H9 (cell line): ENCODE measurements around the gene COX8A. TPM values are rescaled to one million over a fixed set of nuclear protein-coding genes. Genes with fewer than 3 reads are reported as not detected.

Source experiments
- DNase-seq: peaks from one replicate; pipeline ENCODE4 v3.0.0-alpha.2; 2017
- H2AFZ ChIP-seq: one replicate; pipeline ENCODE4 v1.6.1; 2013; ENCODE audit warnings: mild to moderate bottlenecking, low read length, control low read depth, moderate library complexity
- H2AK5ac ChIP-seq: 2 replicates; pipeline ENCODE4 v1.6.1; 2013; ENCODE audit warnings: low read length, control low read depth, mixed read lengths; ENCODE audit not compliant: insufficient read length
- H2BK120ac ChIP-seq: one replicate; pipeline ENCODE4 v1.6.1; 2013; ENCODE audit warnings: low read depth, mild to moderate bottlenecking, low read length, control low read depth, inconsistent platforms; ENCODE audit not compliant: poor library complexity, severe bottlenecking
- H2BK12ac ChIP-seq: 2 replicates; pipeline ENCODE4 v1.6.1; 2013; ENCODE audit warnings: low read length, control low read depth, mixed read lengths, low read depth; ENCODE audit not compliant: insufficient read length
- H2BK15ac ChIP-seq: 2 replicates; pipeline ENCODE4 v1.6.1; 2013; ENCODE audit warnings: low read depth, low read length, control low read depth
- H2BK20ac ChIP-seq: one replicate; pipeline ENCODE4 v1.6.1; 2013; ENCODE audit warnings: low read depth, mild to moderate bottlenecking, low read length, control low read depth, inconsistent platforms; ENCODE audit not compliant: poor library complexity, severe bottlenecking
- H2BK5ac ChIP-seq: 2 replicates; pipeline ENCODE4 v1.6.1; 2013; ENCODE audit warnings: low read length, control low read depth, mixed read lengths; ENCODE audit not compliant: insufficient read length
- H3K14ac ChIP-seq: 2 replicates; pipeline ENCODE4 v1.6.1; 2013; ENCODE audit warnings: low read length, control low read depth; ENCODE audit not compliant: insufficient read depth
- H3K18ac ChIP-seq: 2 replicates; pipeline ENCODE4 v1.6.1; 2013; ENCODE audit warnings: low read depth, mild to moderate bottlenecking, mixed read lengths, low read length, control low read depth; ENCODE audit not compliant: insufficient read length
- H3K23ac ChIP-seq: 2 replicates; pipeline ENCODE4 v1.6.1; 2013; ENCODE audit warnings: low read length, control low read depth, mixed read lengths, low read depth; ENCODE audit not compliant: insufficient read length
- H3K23me2 ChIP-seq: 2 replicates; pipeline ENCODE4 v1.6.1; 2013; ENCODE audit warnings: low read depth, mild to moderate bottlenecking, mixed read lengths, low read length, control low read depth; ENCODE audit not compliant: insufficient read length, poor library complexity, severe bottlenecking
- H3K27ac ChIP-seq: 2 replicates; pipeline ENCODE4 v1.5.1; 2013; ENCODE audit warnings: low read length, control low read depth, mixed read lengths, low read depth; ENCODE audit not compliant: insufficient read length
- H3K27me3 ChIP-seq: 2 replicates; pipeline ENCODE4 v1.6.1; 2013; ENCODE audit warnings: low read length, control low read depth, inconsistent platforms; ENCODE audit not compliant: insufficient read depth
- H3K4ac ChIP-seq: 2 replicates; pipeline ENCODE4 v1.6.1; 2013; ENCODE audit warnings: low read depth, mild to moderate bottlenecking, control low read depth, inconsistent platforms, low read length, moderate library complexity
- H3K4me1 ChIP-seq: 2 replicates; pipeline ENCODE4 v1.6.1; 2013; ENCODE audit warnings: low read length, control low read depth, inconsistent platforms; ENCODE audit not compliant: insufficient read depth
- H3K4me2 ChIP-seq: 2 replicates; pipeline ENCODE4 v1.6.1; 2013; ENCODE audit warnings: low read length, control low read depth, mixed read lengths; ENCODE audit not compliant: insufficient read length, insufficient read depth
- H3K56ac ChIP-seq: 2 replicates; pipeline ENCODE4 v1.6.1; 2013; ENCODE audit warnings: low read depth, mild to moderate bottlenecking, mixed read lengths, low read length, control low read depth; ENCODE audit not compliant: insufficient read length
- H3K79me1 ChIP-seq: 2 replicates; pipeline ENCODE4 v1.6.1; 2013; ENCODE audit warnings: low read depth, mild to moderate bottlenecking, moderate library complexity, low read length, control low read depth, inconsistent platforms; ENCODE audit not compliant: insufficient read depth, poor library complexity, severe bottlenecking
- H3K79me2 ChIP-seq: 2 replicates; pipeline ENCODE4 v1.6.1; 2013; ENCODE audit warnings: low read length, control low read depth, inconsistent platforms; ENCODE audit not compliant: insufficient read depth
- H3K9ac ChIP-seq: 2 replicates; pipeline ENCODE4 v1.6.1; 2013; ENCODE audit warnings: low read length, control low read depth, mixed read lengths; ENCODE audit not compliant: insufficient read length; ENCODE audit errors: extremely low read depth
- H3K9me3 ChIP-seq: one replicate; pipeline ENCODE4 v1.6.1; 2013; ENCODE audit warnings: low read depth, low read length, inconsistent platforms; ENCODE audit not compliant: control insufficient read depth
- H3T11ph ChIP-seq: one replicate; pipeline ENCODE4 v1.6.1; 2013; ENCODE audit warnings: mild to moderate bottlenecking, low read length, control low read depth, inconsistent platforms
- H4K20me1 ChIP-seq: one replicate; pipeline ENCODE4 v1.6.1; 2013; ENCODE audit not compliant: control insufficient read depth, insufficient read length, insufficient read depth
- H4K5ac ChIP-seq: 2 replicates; pipeline ENCODE4 v1.6.1; 2013; ENCODE audit warnings: low read depth, mild to moderate bottlenecking, mixed read lengths, low read length, control low read depth; ENCODE audit not compliant: insufficient read length
- H4K8ac ChIP-seq: replicated peaks from 2 replicates; pipeline ENCODE4 v1.6.1; 2013; ENCODE audit warnings: low read length, control low read depth, mixed read lengths, low read depth; ENCODE audit not compliant: insufficient read length
- H4K91ac ChIP-seq: 2 replicates; pipeline ENCODE4 v1.6.1; 2013; ENCODE audit warnings: low read depth, mild to moderate bottlenecking, moderate library complexity, mixed read lengths, low read length, control low read depth; ENCODE audit not compliant: insufficient read length
- H3K27ac Mint-ChIP-seq, 3 experiments: 2 replicates in 2 of 3; 3 replicates in 1 of 3; pipeline ENCODE4 v1.8.0; 2020 to 2021; ENCODE audit warnings: mixed read lengths in 3 of 3, mild to moderate bottlenecking in 1 of 3, moderate library complexity in 1 of 3
- H3K27me3 Mint-ChIP-seq: 2 replicates; pipeline ENCODE4 v1.8.0; 2021; ENCODE audit warnings: low read depth, mild to moderate bottlenecking, moderate library complexity, mixed read lengths
- H3K36me3 Mint-ChIP-seq, 3 experiments: 2 replicates in 2 of 3; 3 replicates in 1 of 3; pipeline ENCODE4 v1.8.0; 2020 to 2021; ENCODE audit warnings: low read depth in 3 of 3, mixed read lengths in 3 of 3; ENCODE audit not compliant: insufficient read depth in 1 of 3
- H3K4me1 Mint-ChIP-seq, 2 experiments: 2 replicates each; pipeline ENCODE4 v1.8.0; 2020; ENCODE audit warnings: mixed read lengths in 2 of 2
- H3K4me3 Mint-ChIP-seq, 2 experiments: 2 replicates in 1 of 2; 3 replicates in 1 of 2; pipeline ENCODE4 v1.8.0; 2020 to 2021; ENCODE audit warnings: mild to moderate bottlenecking in 2 of 2, mixed read lengths in 2 of 2, moderate library complexity in 1 of 2
- H3K9me3 Mint-ChIP-seq, 2 experiments: 2 replicates in 1 of 2; 3 replicates in 1 of 2; pipeline ENCODE4 v1.8.0; 2020; ENCODE audit warnings: mild to moderate bottlenecking in 2 of 2, mixed read lengths in 2 of 2, moderate library complexity in 1 of 2
- CTCF ChIP-seq: fragments of 200-600 bp; sonication (generic); conservative IDR thresholded peaks from 3 replicates; pipeline ENCODE4 v1.8.0; 2021; ENCODE audit warnings: antibody characterized with exemption, mild to moderate bottlenecking
- WGBS: extraction: QIAGEN DNeasy Blood & Tissue Kit; methylation state at CpG from one replicate; pipeline ENCODE4 v1.1.7; 2013; ENCODE audit warnings: missing lambda C conversion rate, low lambda C conversion rate, mixed read lengths; ENCODE audit not compliant: insufficient read length; ENCODE audit errors: extremely low coverage; 5-methylcytosine and 5-hydroxymethylcytosine counted together
- total RNA-seq: library from RNA; stranded (reverse); gene quantifications from 2 replicates; pipeline ENCODE4 v1.2.1, GENCODE V29; 2021

COX8A gene
- total RNA-seq, 1 experiment from 2014 or later, result 429 TPM

DNA sequence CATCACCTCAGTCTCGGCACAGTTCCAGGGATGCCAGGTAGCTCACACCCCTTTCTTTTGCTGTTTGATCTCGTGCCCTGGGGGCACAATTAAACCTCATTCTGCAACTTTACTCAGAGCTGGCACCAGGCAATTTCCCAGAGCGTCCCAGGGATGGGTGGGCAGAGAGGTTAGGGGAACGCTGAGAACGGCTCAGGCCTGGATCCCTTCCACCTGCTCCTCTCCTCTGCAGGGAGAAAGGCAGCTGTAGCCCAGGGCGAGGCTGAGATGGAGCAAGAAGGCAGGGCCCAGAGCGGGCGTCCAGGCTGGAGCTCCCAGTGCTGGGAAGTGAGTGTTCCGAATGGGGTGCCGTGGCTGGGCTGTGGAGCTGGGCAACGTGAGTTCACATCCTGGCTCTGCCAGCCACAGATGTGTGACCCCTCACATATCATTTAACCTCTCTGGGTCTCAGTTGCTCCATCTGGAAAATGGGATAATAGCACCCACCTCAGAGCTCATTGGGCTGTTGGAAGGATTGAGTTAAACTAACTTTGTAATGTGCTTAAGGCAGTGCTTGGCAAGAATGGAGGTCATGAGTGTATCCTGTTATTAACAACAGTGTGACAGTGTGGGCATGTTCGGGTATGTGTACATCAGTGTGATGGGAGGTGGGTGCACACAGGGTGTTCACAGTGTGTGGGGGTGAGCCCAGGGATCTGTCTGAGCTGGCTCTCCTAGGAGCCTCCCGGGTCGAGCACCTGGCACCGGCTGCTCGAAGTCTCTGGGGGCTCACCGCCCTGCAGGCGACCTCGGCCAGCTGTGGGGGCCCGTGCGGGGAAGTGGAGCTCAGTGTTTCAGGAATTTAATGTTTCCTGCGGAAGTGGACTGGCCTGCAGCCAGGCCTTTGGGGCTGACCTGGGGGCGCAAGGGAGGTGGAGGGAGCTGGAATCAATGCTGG lies 27.3 kb downstream of the COX8A start:
- Histone ChIP-seq H3K27ac (no peak overlapping the region), H2AK5ac (no peak overlapping the region), H4K8ac (no peak overlapping the region), H3T11ph (no peak overlapping the region), H3K9ac (no peak overlapping the region), H4K91ac (no peak overlapping the region), H2BK20ac (no peak overlapping the region), H3K79me2 (no peaks in the 10 kb centered on the region), H3K56ac (no peak overlapping the region), H2BK120ac (no peak overlapping the region), H3K4me2 (no peak overlapping the region), H2AFZ (no peak overlapping the region), H4K20me1 (no peaks in the 10 kb centered on the region), H3K18ac (no peak overlapping the region), H3K79me1 (no peaks in the 10 kb centered on the region), H4K5ac (no peak overlapping the region), H3K23ac (no peak overlapping the region), H3K4me1 (no peaks in the 10 kb centered on the region), H3K4ac (no peak overlapping the region), H3K27me3 (peaks cover 15% of the 10 kb centered on the region; the same call in 1 of the 2 replicates), H3K23me2 (peaks cover 11% of the 10 kb centered on the region), H3K14ac (no peak overlapping the region), H2BK12ac (no peak overlapping the region), H2BK5ac (no peak overlapping the region), H2BK15ac (no peak overlapping the region), H3K9me3 (no peaks in the 10 kb centered on the region)
- Mint-ChIP-seq H3K36me3 (peaks cover 7 to 16% (median 14%) of the 10 kb centered on the region in 3 experiments), H3K27me3 (peaks cover 55% of the 10 kb centered on the region), H3K9me3 (no peaks in the 10 kb centered on the region), H3K4me1 (peaks cover 9 to 24% of the 10 kb centered on the region in 2 experiments), H3K4me3 (peak overlapping the region in 1 of 2 experiments; percentile 40; a peak in 2 of 5 replicates), H3K27ac (no peak overlapping the region)
- no peak for TF ChIP-seq CTCF
- no peak for DNase-seq
- no CpG with 5 or more reads among the region's 23 CpGs for WGBS
